GM12878 (cell line): ENCODE results near the gene MRPL34. TPM values are rescaled to one million over a fixed set of nuclear protein-coding genes. Genes with fewer than 3 reads are reported as not detected.

Experiments
- ATAC-seq: fragments of 200-7000 bp; cut with Tn5 transposase; 3 replicates; pipeline ENCODE4 v1.9.1; 2020; ENCODE audit warnings: mild to moderate bottlenecking, moderate library complexity
- BruUV-seq: library from RNA; stranded (reverse); fragments of 400-500 nt; replicated peaks from 2 replicates; lab custom pipeline; 2021; lab: Mats Ljungman, UMichigan
- CTCF ChIA-PET: fragments of 300-600 bp; sonication (Branson Sonifier 250); formaldehyde crosslinking; extraction: SDS; loops from one replicate; lab custom pipeline; 2021; ENCODE audit warnings: inconsistent platforms; lab: Yijun Ruan, JAX
- POLR2A ChIA-PET: fragments of 350-600 bp; formaldehyde crosslinking; extraction: SDS; loops from one replicate; lab custom pipeline; 2021; ENCODE audit warnings: inconsistent platforms; lab: Charles Lee
- RAD21 ChIA-PET: fragments of 300-600 bp; sonication (Branson Sonifier 250); formaldehyde crosslinking; loops from one replicate; lab custom pipeline; 2023; ENCODE audit warnings: antibody characterized with exemption; ENCODE audit not compliant: unreplicated experiment; lab: Charles Lee
- SMC1A ChIA-PET: fragments of 300-600 bp; sonication (Branson Sonifier 250); formaldehyde crosslinking; loops from one replicate; lab custom pipeline; 2023; ENCODE audit not compliant: unreplicated experiment, uncharacterized antibody; lab: Charles Lee
- DNase-seq: peaks from one replicate; pipeline ENCODE4 v3.0.0-alpha.2; 2011; ENCODE audit warnings: low read depth, low spot score
- FAIRE-seq: peaks from 3 replicates; lab custom pipeline; 2011; peaks lifted over from hg19 to GRCh38; lab: Jason Lieb, UNC
- H2AFZ ChIP-seq: 2 replicates; pipeline ENCODE4 v1.6.0; 2011; ENCODE audit warnings: low read depth, low read length, control low read depth; ENCODE audit not compliant: control insufficient read depth
- H3K27ac ChIP-seq: 2 replicates; pipeline ENCODE4 v1.5.1; 2011; ENCODE audit warnings: control low read depth; ENCODE audit not compliant: control insufficient read depth, insufficient read depth
- H3K27me3 ChIP-seq, 2 experiments: replicated peaks in 1 of 2; 2 replicates each; pipeline versions ENCODE4 v1.6.0 to v1.6.1; 2011; ENCODE audit warnings: low read length in 1 of 2; ENCODE audit not compliant: control insufficient read depth in 2 of 2, insufficient read depth in 2 of 2
- H3K36me3 ChIP-seq, 2 experiments: 2 replicates each; pipeline ENCODE4 v1.5.1; 2011; ENCODE audit warnings: low read length in 1 of 2; ENCODE audit not compliant: control insufficient read depth in 2 of 2, insufficient read depth in 2 of 2
- H3K4me1 ChIP-seq: 2 replicates; pipeline ENCODE4 v1.6.1; 2011; ENCODE audit warnings: mild to moderate bottlenecking, low read length, moderate library complexity, mixed read lengths; ENCODE audit not compliant: control insufficient read depth, insufficient read depth
- H3K4me2 ChIP-seq: 2 replicates; pipeline ENCODE4 v1.6.0; 2011; ENCODE audit warnings: control low read depth; ENCODE audit not compliant: control insufficient read depth, insufficient read depth
- H3K4me3 ChIP-seq: fragments of 200-600 bp; sonication (generic); 2 replicates; pipeline ENCODE4 v1.5.1; 2016
- H3K79me2 ChIP-seq: 2 replicates; pipeline ENCODE4 v1.6.0; 2011; ENCODE audit warnings: low read length; ENCODE audit not compliant: control insufficient read depth, insufficient read depth
- H3K9ac ChIP-seq: 2 replicates; pipeline ENCODE4 v1.8.0; 2011; ENCODE audit warnings: low read length, control low read depth, mixed read lengths; ENCODE audit not compliant: control insufficient read depth, insufficient read depth
- H3K9me3 ChIP-seq: replicated peaks from 3 replicates; pipeline ENCODE4 v1.5.1; 2011; ENCODE audit warnings: mild to moderate bottlenecking, low read length; ENCODE audit not compliant: control insufficient read depth, insufficient read depth
- H4K20me1 ChIP-seq: 2 replicates; pipeline ENCODE4 v1.6.0; 2011; ENCODE audit not compliant: control insufficient read depth, insufficient read depth
- GABPA ChIP-seq: IDR thresholded peaks from 2 replicates; pipeline ENCODE4 v1.6.1; 2014; ENCODE audit warnings: antibody characterized with exemption, low read depth, mild to moderate bottlenecking, inconsistent platforms
- HCFC1 ChIP-seq: fragments of 150-350 bp; IDR thresholded peaks from 2 replicates; pipeline ENCODE4 v1.6.1; 2014; ENCODE audit warnings: low read length
- NRF1 ChIP-seq: conservative IDR thresholded peaks from 2 replicates; pipeline ENCODE4 v1.6.1; 2011; ENCODE audit warnings: mild to moderate bottlenecking, low read depth, low read length, improper control_type of control experiment
- PBX3 ChIP-seq: IDR thresholded peaks from 2 replicates; pipeline ENCODE4 v1.6.1; 2011; ENCODE audit warnings: mild to moderate bottlenecking, low read depth, low read length, moderate library complexity; ENCODE audit not compliant: insufficient replicate concordance
- RCOR1 ChIP-seq: conservative IDR thresholded peaks from 2 replicates; pipeline ENCODE4 v1.6.1; 2012; ENCODE audit warnings: low read depth, low read length, improper control_type of control experiment
- SMAD5 ChIP-seq: IDR thresholded peaks from 2 replicates; pipeline ENCODE4 v1.6.1; 2016; ENCODE audit warnings: antibody characterized with exemption, low read depth
- TCF3 ChIP-seq: IDR thresholded peaks from 2 replicates; pipeline ENCODE4 v1.6.1; 2012; ENCODE audit warnings: low read depth, mild to moderate bottlenecking, low read length, borderline replicate concordance; ENCODE audit not compliant: insufficient read depth
- ZBTB11 ChIP-seq: fragments of 450-650 bp; formaldehyde crosslinking; IDR thresholded peaks from 2 replicates; pipeline ENCODE4 v1.5.0; 2022; ENCODE audit warnings: mild to moderate bottlenecking, missing genetic modification characterization
- ZBTB40 ChIP-seq: fragments of 450-650 bp; IDR thresholded peaks from 2 replicates; pipeline ENCODE4 v1.6.1; 2016; ENCODE audit warnings: mild to moderate bottlenecking, moderate library complexity, borderline replicate concordance
- WGBS: methylation state at CpG from one replicate; pipeline ENCODE4 v1.1.6; 2016; ENCODE audit warnings: low lambda C conversion rate; ENCODE audit not compliant: insufficient replicate concordance, insufficient coverage; ENCODE audit errors: missing lambda C conversion rate; 5-methylcytosine and 5-hydroxymethylcytosine counted together
- in situ Hi-C: fragments of 300-500 bp; cut with MboI; formaldehyde crosslinking; loops from 9 replicates; pipeline ENCODE4 v1.14.3; 2018; ENCODE audit warnings: mixed read lengths
- intact Hi-C: fragments of 100-400 bp; cut with micrococcal nuclease; formaldehyde crosslinking; loops from one replicate; pipeline ENCODE4 v1.14.2; 2022; ENCODE audit not compliant: unreplicated experiment
- polyA plus RNA-seq, 11 experiments: library from polyadenylated mRNA; depleted of rRNA in 4 of 11; unstranded in 6 of 11; stranded (reverse) in 5 of 11; fragments of >200 nt; fragmentation: Nextera tagmentation in 4 of 11; fragmentation: Illumina TruSeq in 1 of 11; extraction: Ambion mirVana in 4 of 11; extraction: Trizol in 1 of 11; gene quantifications; 1 replicate in 1 of 11; 2 replicates in 10 of 11; pipeline versions ENCODE4 v1.2.1 to v1.2.3, GENCODE V29; 2011 to 2016; ENCODE audit warnings: inconsistent platforms in 2 of 11, missing spikeins in 2 of 11, low read depth in 1 of 11
- total RNA-seq, 4 experiments: library from RNA; depleted of rRNA in 3 of 4; stranded (reverse); fragments of >200 nt in 3 of 4; fragmentation: Illumina TruSeq in 1 of 4; extraction: Trizol in 1 of 4; gene quantifications; 2 replicates each; pipeline versions ENCODE4 v1.2.1 to v1.2.3, GENCODE V29; 2013 to 2021

The MRPL34 gene
- total and polyA plus RNA-seq, 10 of the 15 experiments (the other 5 are each of a cell fraction or from before 2014, with no cell fraction given) = 8.6 to 198 (median 78.6) TPM

- TF ChIP-seq TCF3 (peak; percentile 79; the same call in 1 of the 2 replicates), PBX3 (peak; percentile 7)
These were observed 46.3 kb downstream of the MRPL34 start (continued) for GRCh38 chr19:17351815-17352435.

GRCh38 chr19:17352608-17353280 is 47.1 kb downstream of the MRPL34 start:
- Histone ChIP-seq H3K27me3 (no peaks in the 10 kb centered on the region), H3K79me2 (no peaks in the 10 kb centered on the region), H3K9ac (no peak overlapping the region), H3K4me3 (no peak overlapping the region), H4K20me1 (no peaks in the 10 kb centered on the region), H3K36me3 (no peaks in the 10 kb centered on the region), H3K4me1 (peaks cover 4% of the 10 kb centered on the region), H3K27ac (no peak overlapping the region), H3K9me3 (no peaks in the 10 kb centered on the region), H2AFZ (no peak overlapping the region), H3K4me2 (no peak overlapping the region)
- WGBS = 61% methylated on average over 14 of the region's 14 CpGs
- no TSS peak for BruUV-seq
- SMC1A ChIA-PET = interaction anchor here (0.7 to 1.4 kb wide), 2 partner anchors 33 to 743 kb away, joined by 3 read pairs; no protein-coding TSS in a partner anchor
- DNase-seq = no peak
- no peak for FAIRE-seq
- CTCF ChIA-PET = interaction anchor here (0.8 kb wide), 1 partner anchor 36 kb away, joined by 4 read pairs; no protein-coding TSS in a partner anchor
- in situ Hi-C loops (no loop called here), intact Hi-C loops (no loop called here)
- RAD21 ChIA-PET = no interaction called here
- POLR2A ChIA-PET = no interaction called here
- no peak for ATAC-seq
- TF ChIP-seq GABPA (no peak), ZBTB40 (no peak), RCOR1 (no peak), HCFC1 (no peak), SMAD5 (no peak), NRF1 (no peak), ZBTB11 (no peak)
